ENCODE data around the gene PYGO1. TPM values are rescaled to one million over a fixed set of nuclear protein-coding genes. Genes with fewer than 3 reads are reported as not detected.
"Not testable (repeated sequence)": the region's sequence is repeated elsewhere in the genome, so short reads cannot be mapped to it uniquely, and the experiment has no call there.

Gene PYGO1
- total RNA-seq, 1 experiment from 2014 or later = 11.7 TPM

GRCh38 chr15:55507567-55507966 lies 80.6 kb downstream of the PYGO1 start:
- DNase-seq (ENCODE audit: low read depth) = no peak

DNA sequence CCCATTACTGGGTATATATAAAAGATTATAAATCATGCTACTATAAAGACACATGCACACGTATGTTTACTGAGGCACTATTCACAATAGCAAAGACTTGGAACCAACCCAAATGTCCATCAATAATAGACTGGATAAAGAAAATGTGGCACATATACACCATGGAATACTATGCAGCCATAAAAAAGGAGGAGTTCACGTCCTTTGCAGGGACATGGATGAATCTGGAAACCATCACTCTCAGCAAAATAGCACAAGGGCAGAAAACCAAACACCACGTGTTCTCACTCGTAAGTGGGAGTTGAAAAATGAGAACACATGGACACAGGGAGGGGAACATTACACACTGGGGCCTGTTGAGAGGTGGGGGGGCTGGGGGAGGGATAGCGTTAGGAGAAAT lies 82.7 kb downstream of the PYGO1 start:
- DNase-seq (ENCODE audit: low read depth) = not testable (repeated sequence)

DNA sequence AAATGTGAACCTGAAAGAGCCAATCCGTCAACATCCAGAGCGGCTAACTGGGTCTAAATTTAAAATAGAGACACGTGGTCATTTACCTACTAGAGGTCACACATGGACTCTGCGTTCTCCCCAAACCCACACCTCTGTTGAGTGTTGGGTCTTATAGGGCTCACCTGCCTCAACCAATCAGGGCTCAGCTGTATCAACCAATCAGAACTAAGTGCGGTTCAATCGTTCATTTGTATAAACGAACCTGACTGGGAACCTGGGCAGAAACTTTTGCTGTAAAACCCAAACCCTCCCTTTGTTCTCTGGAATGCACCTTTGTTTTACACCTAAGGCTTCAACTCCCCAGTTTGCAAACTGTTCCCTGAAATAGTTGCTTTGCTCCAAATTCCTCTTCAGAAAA lies 89.0 kb downstream of the PYGO1 start:
- DNase-seq (ENCODE audit: low read depth) = no peak

GRCh38 chr15:55498109-55498938 lies 89.8 kb downstream of the PYGO1 start:
- peak; percentile 86 for DNase-seq (ENCODE audit: low read depth)

DNA sequence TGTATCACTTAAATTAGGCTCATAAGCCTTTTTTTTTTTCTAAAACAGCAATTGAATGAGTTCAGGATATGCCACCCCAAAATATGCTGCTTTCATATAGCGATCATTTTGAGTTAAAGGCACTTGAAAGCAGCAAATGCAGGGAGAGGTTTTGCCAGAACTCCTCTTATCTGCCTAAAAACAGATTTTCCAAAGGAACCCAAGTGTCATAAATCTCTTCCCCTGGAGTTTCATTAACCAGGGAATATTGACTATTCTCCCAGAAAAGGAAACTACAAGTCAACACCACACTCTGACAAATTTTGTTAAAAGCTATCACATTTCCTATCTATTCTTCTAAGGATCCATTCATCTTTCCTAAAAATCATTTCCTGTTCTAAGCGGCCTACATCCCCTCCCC lies 91.4 kb downstream of the PYGO1 start:
- DNase-seq (ENCODE audit: low read depth) = no peak

DNA sequence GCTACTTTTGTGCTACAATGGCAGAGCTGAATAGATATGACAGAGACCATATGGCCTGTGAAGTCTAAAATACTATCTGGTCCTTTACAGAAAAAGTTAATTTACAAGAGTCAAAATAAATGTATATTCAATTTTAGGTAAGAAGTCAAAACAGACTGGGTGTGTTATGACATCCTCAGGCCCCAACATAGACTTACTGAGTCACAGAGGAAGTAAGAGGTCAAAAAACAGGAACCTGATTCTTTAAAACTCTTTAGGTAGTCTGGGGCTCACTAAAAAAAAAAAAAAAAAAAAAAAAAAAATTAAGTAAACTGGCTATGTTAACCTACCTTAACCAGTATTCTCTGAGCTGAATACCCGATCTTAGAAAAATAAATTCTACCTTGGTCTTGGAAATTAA lies 93.2 kb downstream of the PYGO1 start:
- DNase-seq (ENCODE audit: low read depth) = no peak

- peak; percentile 87 for DNase-seq (ENCODE audit: low read depth)
Observed at GRCh38 chr15:55488952-55489600, 99.1 kb downstream of the PYGO1 start.

Other genes starting within 250 kb of the PYGO1 start
- 43.2 and 43.5 TPM in 2 replicates for gene CCPG1, start 180.0 kb downstream of the PYGO1 start, total RNA-seq (2014; rRNA removed)
- 3.4 and 4.6 TPM in 2 replicates for gene PIERCE2, start 179.8 kb downstream of the PYGO1 start, total RNA-seq (2014; rRNA removed)
- 2.9 and 4.0 TPM in 2 replicates for gene DNAAF4, start 80.1 kb downstream of the PYGO1 start, total RNA-seq (2014; rRNA removed)
- gene PRTG, start 154.8 kb upstream of the PYGO1 start, total RNA-seq (2014; rRNA removed) = 2.6 and 4.7 TPM in 2 replicates

All from LHCN-M2 (cell line).